Suppressor macrophage (primary cell): ENCODE measurements around the gene STAC3.

Source experiments
- DNase-seq, 4 experiments: peaks; one replicate each; pipeline ENCODE4 v3.0.0-alpha.2; 2020 to 2022

Gene STAC3

DNA sequence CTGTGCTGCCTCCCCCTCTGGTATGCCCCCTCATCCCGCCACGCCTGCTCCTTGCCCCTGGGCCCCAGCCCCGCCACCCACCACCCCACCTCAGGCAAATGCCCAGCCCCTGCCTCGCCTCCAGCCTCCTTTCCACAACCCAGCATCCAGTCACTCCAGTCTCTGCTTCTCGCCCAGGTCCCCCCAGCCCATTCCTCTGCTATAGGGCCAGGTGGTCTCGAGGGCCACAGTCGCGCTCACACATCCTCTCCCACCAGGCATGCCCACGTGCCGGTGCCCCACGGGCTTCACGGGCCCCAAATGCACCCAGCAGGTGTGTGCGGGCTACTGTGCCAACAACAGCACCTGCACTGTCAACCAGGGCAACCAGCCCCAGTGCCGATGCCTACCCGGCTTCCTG is 40.5 kb downstream of the STAC3 start:
- DNase-seq = no peak

DNA sequence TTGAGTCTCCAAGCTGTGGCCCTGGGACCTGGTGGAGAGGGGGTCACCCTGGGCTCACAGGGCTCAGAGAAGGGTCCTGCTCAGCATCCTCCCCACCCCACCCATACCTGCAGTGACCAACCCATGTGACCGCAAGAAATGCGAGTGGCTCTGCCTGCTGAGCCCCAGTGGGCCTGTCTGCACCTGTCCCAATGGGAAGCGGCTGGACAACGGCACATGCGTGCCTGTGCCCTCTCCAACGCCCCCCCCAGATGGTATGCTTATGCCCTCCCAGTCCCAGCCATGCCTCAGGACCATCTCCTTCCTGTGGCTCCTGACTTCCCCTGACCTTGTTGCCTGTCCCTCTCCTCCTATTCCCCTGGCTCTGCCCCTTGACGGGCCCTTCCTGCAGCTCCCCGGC is 41.1 kb downstream of the STAC3 start:
- no peak for DNase-seq

DNA sequence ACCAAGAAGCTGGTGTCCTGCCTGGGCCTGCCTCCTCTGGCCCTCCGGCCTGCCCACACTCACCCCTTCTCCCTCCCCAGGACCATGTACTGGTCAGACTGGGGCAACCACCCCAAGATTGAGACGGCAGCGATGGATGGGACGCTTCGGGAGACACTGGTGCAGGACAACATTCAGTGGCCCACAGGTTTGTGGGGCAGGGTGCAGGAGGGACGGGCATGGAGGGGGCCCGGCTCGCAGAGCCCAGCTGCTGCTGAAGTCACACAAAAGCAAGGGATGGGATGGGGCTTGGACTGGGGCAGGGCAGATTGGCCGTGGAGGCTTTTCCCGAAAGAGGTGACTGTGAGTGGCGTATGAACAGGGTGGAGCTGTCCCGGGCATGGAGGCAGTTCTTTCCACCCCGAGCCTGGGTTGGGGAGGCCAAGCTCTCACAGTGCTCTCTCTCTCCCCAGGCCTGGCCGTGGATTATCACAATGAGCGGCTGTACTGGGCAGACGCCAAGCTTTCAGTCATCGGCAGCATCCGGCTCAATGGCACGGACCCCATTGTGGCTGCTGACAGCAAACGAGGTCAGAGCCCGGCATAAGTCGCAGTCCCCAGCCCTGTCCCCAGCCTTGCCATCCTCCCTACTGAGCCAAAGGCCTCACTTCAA is 42.2 kb downstream of the STAC3 start:
- no peak for DNase-seq

DNA sequence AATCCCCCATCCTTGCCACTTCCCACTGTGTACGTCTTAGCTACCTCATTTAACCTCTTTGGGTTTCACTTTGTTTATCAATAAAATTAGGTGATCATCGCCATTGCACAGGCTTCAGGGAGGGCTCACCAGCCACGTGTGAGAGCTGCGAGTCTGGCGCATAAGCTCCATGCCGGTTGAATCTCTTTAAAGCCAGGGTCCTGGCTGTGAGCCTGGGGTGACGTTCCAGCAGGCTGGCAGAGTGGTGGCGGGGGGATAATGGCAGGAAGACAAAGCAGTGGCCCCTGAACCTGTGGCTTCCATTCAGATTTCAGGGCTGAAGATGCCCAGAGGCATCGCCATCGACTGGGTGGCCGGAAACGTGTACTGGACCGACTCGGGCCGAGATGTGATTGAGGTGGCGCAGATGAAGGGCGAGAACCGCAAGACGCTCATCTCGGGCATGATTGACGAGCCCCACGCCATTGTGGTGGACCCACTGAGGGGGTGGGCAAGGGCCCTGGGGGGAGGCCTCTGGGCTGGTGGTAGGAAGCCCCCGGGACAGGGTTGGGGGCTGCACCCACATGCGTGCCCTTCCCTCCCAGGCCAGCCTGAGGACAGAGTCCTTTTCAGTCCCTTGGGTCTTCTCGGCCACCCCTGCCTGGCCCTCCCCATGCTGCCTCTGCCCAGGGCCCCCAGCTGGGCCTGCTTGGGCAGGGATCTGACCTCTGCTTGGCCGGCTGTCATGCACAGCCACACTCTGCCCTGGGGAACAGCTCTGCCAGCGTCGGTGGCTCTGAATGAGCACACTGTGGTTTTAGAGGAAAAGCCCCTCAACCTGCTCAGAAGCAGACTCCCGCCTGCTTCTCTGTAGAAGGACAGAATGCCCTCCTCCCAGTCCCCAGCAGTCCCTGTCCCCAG is 43.0 kb downstream of the STAC3 start:
- DNase-seq = no peak

DNA sequence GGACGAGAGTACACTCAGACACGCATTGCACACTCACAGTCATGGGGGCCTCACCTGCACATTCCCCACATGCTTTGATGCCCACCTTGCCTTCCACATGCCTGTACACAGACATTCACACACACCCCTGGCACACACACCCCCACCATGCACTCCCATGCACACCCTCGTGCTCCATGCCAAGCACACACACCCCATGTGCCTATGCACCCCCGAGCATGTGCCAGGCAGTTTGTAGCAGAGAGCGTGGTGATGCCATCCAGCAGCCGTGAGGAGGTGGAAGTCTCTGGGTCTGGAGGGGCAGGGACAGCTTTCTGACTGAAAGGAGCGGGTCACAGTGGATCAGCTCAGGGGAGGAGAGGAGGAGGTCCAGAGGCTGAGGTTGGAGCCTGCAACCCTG is 45.1 kb downstream of the STAC3 start:
- no peak for DNase-seq

DNA sequence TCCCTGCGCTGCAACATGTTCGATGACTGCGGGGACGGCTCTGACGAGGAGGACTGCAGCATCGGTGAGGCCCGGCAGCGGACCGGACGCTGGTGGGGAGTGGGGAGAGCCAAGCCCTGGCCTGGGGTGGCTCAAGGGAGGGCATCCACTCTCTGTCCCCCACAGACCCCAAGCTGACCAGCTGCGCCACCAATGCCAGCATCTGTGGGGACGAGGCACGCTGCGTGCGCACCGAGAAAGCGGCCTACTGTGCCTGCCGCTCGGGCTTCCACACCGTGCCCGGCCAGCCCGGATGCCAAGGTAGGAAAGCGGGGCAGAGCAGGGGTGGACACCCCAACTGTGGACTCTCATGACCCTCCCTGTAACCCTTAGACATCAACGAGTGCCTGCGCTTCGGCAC is 45.8 kb downstream of the STAC3 start:
- no peak for DNase-seq

DNA sequence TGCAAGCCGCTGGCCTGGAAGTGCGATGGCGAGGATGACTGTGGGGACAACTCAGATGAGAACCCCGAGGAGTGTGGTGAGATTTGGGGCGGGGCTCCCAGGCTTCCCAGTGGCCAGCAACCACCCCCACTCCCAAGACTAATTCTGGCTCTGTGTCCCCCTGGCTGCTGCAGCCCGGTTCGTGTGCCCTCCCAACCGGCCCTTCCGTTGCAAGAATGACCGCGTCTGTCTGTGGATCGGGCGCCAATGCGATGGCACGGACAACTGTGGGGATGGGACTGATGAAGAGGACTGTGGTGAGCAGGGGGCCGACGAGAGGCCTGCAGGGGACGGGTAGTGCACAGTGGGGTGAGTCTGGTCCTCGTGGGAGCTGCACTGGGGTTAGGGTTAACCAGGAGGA is 46.5 kb downstream of the STAC3 start:
- DNase-seq = no peak

DNA sequence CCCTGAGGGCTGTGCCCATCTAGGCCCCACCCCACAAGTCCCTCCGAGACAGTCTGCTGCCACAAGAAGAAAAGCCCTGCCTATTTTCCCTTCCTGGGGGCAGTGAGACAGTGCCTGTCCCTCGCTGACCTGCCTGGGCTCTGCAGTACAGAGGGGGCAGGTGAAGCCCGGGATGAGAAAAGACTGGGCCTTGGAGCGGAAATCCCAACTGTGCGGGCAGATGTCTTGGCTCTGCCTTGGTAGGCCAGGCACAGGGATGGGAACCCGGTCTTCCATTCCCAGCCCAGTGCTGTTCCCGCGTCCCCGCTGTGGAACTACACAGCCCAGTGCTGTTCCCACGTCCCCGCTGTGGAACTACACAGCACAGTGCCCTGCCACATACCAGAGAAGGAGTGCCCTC is 47.2 kb downstream of the STAC3 start:
- DNase-seq = no peak

DNA sequence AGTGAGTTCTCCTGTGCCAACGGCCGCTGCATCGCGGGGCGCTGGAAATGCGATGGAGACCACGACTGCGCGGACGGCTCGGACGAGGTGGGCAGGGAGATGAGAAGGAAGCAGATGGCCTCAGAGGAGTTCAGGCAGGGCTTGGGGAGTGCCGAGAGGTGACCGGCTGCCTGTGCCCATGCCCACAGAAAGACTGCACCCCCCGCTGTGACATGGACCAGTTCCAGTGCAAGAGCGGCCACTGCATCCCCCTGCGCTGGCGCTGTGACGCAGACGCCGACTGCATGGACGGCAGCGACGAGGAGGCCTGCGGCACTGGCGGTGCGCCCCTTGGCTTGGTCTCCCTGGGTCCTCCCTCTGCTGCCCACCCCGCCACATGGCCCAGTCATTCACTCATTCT is 47.8 kb downstream of the STAC3 start:
- no peak for DNase-seq

DNA sequence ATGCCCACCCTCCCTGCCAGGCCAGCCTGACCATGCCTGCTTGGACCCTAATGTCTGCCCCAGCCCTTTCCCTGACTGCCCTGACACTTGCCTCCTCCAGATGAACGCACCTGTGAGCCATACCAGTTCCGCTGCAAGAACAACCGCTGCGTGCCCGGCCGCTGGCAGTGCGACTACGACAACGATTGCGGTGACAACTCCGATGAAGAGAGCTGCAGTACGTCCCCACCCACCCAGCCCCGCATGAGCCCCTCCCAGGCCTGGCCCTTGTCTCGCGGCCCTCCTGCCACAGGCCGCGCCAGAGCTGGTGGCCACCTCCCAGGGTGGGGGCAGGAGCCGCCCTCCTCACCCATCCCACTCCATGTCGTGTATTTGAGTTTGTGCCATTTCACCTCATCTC is 48.7 kb downstream of the STAC3 start:
- no peak for DNase-seq

DNA sequence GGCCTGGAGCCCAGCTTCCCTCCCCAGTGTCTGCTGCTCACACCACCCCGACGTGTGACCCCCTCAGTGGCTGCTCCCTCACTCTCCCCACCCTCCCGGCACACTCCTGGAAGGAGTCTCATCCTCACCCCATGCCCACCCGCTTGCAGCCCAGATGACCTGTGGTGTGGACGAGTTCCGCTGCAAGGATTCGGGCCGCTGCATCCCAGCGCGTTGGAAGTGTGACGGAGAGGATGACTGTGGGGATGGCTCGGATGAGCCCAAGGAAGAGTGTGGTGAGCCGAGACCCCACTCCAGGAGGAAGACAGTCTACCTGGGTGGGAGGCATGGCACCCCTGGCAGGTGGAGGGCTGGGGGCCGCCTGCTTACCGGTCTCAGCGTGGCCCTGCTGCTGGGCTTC is 49.4 kb downstream of the STAC3 start:
- no peak for DNase-seq

DNA sequence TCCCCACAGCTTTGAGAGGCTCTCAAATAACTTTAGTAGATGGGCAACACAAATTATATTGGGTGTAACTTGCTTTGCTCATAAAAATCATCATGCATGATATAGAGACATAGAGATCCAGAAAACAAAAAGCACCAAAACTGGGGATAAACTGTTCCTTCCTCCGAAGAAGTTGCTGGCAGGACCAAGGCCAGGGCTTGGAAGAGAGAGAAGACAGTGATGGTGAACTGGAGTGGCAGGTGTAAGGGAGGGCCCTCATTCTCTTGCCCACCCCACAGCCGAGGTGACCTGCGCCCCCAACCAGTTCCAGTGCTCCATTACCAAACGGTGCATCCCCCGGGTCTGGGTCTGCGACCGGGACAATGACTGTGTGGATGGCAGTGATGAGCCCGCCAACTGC is 49.8 kb downstream of the STAC3 start:
- no peak for DNase-seq

DNA sequence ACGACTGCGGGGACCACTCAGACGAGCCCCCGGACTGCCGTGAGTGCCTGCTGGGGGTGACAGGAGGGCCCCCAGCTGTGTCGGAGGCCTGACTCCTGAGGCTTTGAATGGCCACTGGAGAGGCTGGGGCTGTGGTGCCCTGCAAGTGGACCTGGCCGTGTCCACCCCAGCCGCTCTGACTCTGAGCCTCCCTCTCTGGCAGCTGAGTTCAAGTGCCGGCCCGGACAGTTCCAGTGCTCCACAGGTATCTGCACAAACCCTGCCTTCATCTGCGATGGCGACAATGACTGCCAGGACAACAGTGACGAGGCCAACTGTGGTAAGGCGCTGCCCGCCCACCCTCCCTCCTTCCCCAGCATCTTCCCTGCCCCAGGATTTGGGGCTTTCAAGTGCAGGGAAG is 50.5 kb downstream of the STAC3 start:
- DNase-seq = no peak

DNA sequence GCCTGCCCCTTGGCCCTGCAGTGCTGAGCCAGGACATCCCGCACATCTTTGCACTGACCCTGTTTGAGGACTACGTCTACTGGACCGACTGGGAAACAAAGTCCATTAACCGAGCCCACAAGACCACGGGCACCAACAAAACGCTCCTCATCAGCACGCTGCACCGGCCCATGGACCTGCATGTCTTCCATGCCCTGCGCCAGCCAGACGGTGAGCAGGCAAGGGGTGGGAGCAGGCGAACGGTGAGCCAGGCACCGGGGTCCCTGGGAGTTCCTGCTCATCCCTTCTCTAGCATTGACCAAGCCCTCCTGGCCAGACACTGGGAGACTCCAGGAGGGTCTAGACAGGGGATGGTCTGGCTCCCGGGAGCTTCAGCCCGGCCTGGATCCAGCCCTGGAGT is 51.8 kb downstream of the STAC3 start:
- no peak for DNase-seq

DNA sequence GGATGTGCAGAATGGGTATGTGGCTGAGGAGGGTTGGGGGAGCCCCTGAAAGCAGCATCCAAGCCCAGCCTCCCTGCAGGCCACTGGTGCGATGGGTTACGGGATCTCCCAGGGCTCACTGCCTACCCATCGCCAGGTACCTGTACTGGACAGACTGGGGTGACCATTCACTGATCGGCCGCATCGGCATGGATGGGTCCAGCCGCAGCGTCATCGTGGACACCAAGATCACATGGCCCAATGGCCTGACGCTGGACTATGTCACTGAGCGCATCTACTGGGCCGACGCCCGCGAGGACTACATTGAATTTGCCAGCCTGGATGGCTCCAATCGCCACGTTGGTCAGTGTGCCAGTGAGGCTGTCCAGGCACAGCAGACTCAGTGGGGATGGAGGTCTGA is 52.7 kb downstream of the STAC3 start:
- DNase-seq = no peak

DNA sequence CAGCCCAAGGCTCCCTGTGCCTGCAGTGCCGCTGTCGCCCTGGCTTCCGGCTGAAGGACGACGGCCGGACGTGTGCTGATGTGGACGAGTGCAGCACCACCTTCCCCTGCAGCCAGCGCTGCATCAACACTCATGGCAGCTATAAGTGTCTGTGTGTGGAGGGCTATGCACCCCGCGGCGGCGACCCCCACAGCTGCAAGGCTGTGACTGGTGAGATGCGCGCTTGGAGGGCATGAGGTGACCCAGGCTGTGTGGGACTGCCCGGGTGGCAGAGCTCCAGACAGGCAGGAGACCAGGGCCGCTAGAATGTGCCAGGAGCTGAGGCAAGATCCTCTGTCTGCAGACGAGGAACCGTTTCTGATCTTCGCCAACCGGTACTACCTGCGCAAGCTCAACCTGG is 54.0 kb downstream of the STAC3 start:
- DNase-seq = no peak

DNA sequence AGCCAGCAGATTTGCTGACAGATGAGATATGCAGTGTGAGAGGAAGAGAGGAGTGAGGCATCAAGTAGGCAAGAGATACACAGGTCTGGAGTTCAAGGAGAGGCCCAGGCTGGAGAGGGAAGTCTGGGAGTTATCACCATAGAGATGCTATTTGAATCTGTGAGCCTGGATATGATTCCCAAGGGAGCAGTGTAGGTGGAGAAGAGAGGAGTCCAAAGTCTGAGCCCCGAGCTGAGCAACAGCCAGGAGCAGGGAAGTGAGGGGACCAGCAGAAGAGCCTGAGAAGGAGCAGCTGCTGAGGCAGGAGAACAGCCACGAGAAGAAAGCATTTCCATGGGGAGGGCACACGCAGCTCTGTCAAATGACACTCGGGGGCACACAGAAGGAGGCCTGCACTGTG is 54.5 kb downstream of the STAC3 start:
- DNase-seq = no peak

DNA sequence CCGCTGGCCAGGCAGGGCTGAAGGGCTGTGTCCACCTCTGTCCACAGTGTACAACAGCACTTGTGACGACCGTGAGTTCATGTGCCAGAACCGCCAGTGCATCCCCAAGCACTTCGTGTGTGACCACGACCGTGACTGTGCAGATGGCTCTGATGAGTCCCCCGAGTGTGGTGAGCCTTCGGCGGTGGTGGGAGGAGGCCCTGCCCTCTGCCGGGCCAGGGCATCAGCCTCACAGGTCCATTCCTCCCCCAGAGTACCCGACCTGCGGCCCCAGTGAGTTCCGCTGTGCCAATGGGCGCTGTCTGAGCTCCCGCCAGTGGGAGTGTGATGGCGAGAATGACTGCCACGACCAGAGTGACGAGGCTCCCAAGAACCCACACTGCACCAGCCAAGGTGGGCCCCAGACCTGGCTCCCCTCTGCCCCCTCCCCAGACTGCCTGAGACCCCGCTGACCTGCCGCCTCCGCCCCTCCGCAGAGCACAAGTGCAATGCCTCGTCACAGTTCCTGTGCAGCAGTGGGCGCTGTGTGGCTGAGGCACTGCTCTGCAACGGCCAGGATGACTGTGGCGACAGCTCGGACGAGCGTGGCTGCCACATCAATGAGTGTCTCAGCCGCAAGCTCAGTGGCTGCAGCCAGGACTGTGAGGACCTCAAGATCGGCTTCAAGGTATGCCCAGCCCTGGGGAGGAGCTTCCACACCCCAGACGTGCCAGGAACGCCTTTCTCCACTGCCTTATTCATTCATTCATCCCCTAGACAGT is 55.2 kb downstream of the STAC3 start:
- no peak for DNase-seq

DNA sequence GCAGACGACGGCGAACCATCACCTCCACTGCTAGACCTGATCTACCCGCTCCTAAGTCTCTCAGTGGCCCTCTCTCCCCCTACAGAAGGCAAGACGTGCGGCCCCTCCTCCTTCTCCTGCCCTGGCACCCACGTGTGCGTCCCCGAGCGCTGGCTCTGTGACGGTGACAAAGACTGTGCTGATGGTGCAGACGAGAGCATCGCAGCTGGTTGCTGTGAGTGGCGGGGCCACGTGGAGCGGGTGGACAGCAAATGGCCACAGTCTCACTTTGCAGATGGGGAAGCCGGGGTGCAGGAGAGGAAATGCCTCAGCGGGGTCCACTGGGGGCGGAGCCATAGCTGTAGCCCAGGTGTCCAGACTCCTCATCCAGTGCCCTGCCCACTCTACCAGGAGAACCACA is 55.8 kb downstream of the STAC3 start:
- DNase-seq = no peak

DNA sequence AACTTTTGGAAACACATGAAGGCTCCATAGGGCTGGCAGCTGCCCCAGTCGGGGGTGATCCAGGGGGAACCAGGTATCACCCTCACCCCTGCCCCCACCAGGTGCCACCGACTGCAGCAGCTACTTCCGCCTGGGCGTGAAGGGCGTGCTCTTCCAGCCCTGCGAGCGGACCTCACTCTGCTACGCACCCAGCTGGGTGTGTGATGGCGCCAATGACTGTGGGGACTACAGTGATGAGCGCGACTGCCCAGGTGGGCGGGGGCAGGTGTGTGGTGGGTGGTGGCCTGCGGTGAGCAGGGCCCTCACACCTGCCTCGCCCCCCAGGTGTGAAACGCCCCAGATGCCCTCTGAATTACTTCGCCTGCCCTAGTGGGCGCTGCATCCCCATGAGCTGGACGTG is 56.7 kb downstream of the STAC3 start:
- no peak for DNase-seq

DNA sequence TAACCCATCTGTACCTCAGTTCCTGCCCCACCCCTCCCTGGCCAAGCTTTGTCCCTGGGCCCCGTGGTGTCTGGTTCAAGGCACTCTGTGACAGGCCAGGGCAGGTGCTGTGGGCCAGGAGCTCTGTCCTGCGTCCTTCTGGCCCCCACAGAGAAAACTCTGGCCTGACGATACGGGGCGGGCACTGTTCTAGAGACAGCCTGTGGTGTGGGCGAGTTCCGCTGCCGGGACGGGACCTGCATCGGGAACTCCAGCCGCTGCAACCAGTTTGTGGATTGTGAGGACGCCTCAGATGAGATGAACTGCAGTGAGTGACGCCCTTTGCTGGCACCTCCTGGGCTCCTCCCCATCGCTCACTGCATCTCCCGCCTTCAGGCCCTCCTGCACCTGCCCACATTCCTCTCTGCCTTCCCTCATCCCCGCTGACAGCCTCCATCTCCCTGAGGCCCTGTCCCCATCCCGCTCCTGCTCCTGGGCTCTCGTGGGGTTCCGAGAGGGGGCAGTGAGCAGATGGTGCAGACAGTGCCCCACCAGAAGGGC is 57.2 kb downstream of the STAC3 start:
- no peak for DNase-seq
